Kidney (tissue), 14 donors: ENCODE data around the gene ZIC4. TPM values are rescaled to one million over a fixed set of nuclear protein-coding genes. Genes with fewer than 3 reads are reported as not detected.

Experiments
- DNase-seq, 5 donors: peaks; one replicate each; pipeline ENCODE4 v3.0.0-alpha.2; 2013 to 2020
- FAIRE-seq: peaks from 2 replicates; lab custom pipeline; 2012; peaks lifted over from hg19 to GRCh38; lab: Jason Lieb, UNC
- H3K27ac ChIP-seq, 2 donors: one replicate each; pipeline ENCODE4 v1.7.0; 2013; ENCODE audit warnings: low read depth in 2 of 2, low read length in 2 of 2, inconsistent platforms in 1 of 2
- H3K27me3 ChIP-seq: one replicate; pipeline ENCODE4 v1.7.1; 2013; ENCODE audit warnings: low read length, inconsistent platforms; ENCODE audit not compliant: control insufficient read depth, insufficient read depth
- H3K36me3 ChIP-seq, 3 donors: one replicate each; pipeline versions ENCODE4 v1.7.0 to v1.7.1; 2013; ENCODE audit warnings: low read length in 3 of 3, control low read depth in 1 of 3, inconsistent platforms in 1 of 3; ENCODE audit not compliant: insufficient read depth in 3 of 3, control insufficient read depth in 2 of 3
- H3K4me1 ChIP-seq, 3 donors: one replicate each; pipeline versions ENCODE4 v1.7.0 to v1.7.1; 2013; ENCODE audit warnings: low read length in 3 of 3, inconsistent platforms in 1 of 3, low read depth in 1 of 3; ENCODE audit not compliant: control insufficient read depth in 2 of 3, insufficient read depth in 2 of 3
- H3K4me3 ChIP-seq, 3 donors: one replicate each; pipeline versions ENCODE4 v1.7.0 to v1.8.1; 2013; ENCODE audit warnings: low read length in 3 of 3, control low read depth in 1 of 3, inconsistent platforms in 1 of 3
- H3K9ac ChIP-seq, 3 donors: one replicate each; pipeline versions ENCODE4 v1.7.0 to v1.7.1; 2013; ENCODE audit warnings: low read length in 3 of 3, control low read depth in 1 of 3, inconsistent platforms in 1 of 3
- H3K9me3 ChIP-seq, 3 donors: one replicate each; pipeline versions ENCODE4 v1.7.0 to v1.7.1; 2013; ENCODE audit warnings: low read length in 3 of 3, control low read depth in 1 of 3, inconsistent platforms in 1 of 3; ENCODE audit not compliant: control insufficient read depth in 2 of 3, insufficient read depth in 1 of 3
- CTCF ChIP-seq: IDR thresholded peaks from 3 replicates; pipeline ENCODE4 v1.5.1; 2012; ENCODE audit warnings: mild to moderate bottlenecking, moderate library complexity, borderline replicate concordance; ENCODE audit not compliant: insufficient read depth; ENCODE audit errors: extremely low read depth
- intact Hi-C: fragments of 100-400 bp; cut with DNase I; formaldehyde crosslinking; loops from one replicate; pipeline ENCODE4 v1.11.1; 2022
- polyA plus RNA-seq: library from polyadenylated mRNA; stranded (reverse); fragments of 350-450 nt; fragmentation: Illumina TruSeq; extraction: RNeasy Lipid Tissue Mini Kit (QIAGEN cat#74804); gene quantifications from one replicate; pipeline ENCODE4 v1.2.3, GENCODE V29; 2014; ENCODE audit warnings: low read depth, low replicate concordance; ENCODE audit not compliant: insufficient read depth
- total RNA-seq: library from RNA; stranded (reverse); fragmentation: NEBNext Ultra II Directional; extraction: Animal tissue kit (Norgen Biotek cat#: 25700); gene quantifications from one replicate; pipeline ENCODE4 v1.2.1, GENCODE V29; 2021
- donor health status: control.
- donor health status: control.
- donor health status: control.
- donor health status: control.
- donor health status: control.
- donor health status: DM: yes; HTN: yes; CAD: no.
- donor health status: Normal renal cell carcinoma (clear cell type).

The ZIC4 gene
- total and polyA plus RNA-seq, 2 donors from 2014 or later: not detected

- no peak for TF ChIP-seq CTCF
- Histone ChIP-seq H3K36me3 (no peaks in the 10 kb centered on the region), H3K9ac (no peak overlapping the region), H3K4me1 (no peaks in the 10 kb centered on the region), H3K9me3 (no peaks in the 10 kb centered on the region), H3K27ac (no peak overlapping the region), H3K4me3 (no peak overlapping the region), H3K27me3 (peaks cover 92% of the 10 kb centered on the region)
- intact Hi-C loops: no loop called here
- no peak for FAIRE-seq
- no peak for DNase-seq
Observed at GRCh38 chr3:147359177-147360050, 46.9 kb downstream of the ZIC4 start.

GRCh38 chr3:147358144-147358992, 48.0 kb downstream of the ZIC4 start:
- peaks cover 91% of the 10 kb centered on the region for H3K27me3 ChIP-seq
- H3K27ac ChIP-seq: no peak overlapping the region
- intact Hi-C loops: no loop called here
- no peaks in the 10 kb centered on the region for H3K9me3 ChIP-seq
- no peak for FAIRE-seq
- H3K4me3 ChIP-seq: no peak overlapping the region
- no peak for DNase-seq
- no peaks in the 10 kb centered on the region for H3K4me1 ChIP-seq
- no peaks in the 10 kb centered on the region for H3K36me3 ChIP-seq
- no peak overlapping the region for H3K9ac ChIP-seq
- TF ChIP-seq CTCF: no peak

GRCh38 chr3:147356909-147357900, 49.1 kb downstream of the ZIC4 start:
- Histone ChIP-seq H3K9ac (no peak overlapping the region), H3K9me3 (no peaks in the 10 kb centered on the region), H3K36me3 (no peaks in the 10 kb centered on the region), H3K4me3 (no peak overlapping the region), H3K27ac (no peak overlapping the region), H3K4me1 (no peaks in the 10 kb centered on the region), H3K27me3 (peaks cover 94% of the 10 kb centered on the region)
- intact Hi-C loops: no loop called here
- TF ChIP-seq CTCF: no peak
- DNase-seq: peak in 1 of 5 donors; percentile 41
- no peak for FAIRE-seq
